ENCODE results near the gene RNF121. TPM values are rescaled to one million over a fixed set of nuclear protein-coding genes. Genes with fewer than 3 reads are reported as not detected.

Gene RNF121
- total and polyA plus RNA-seq, 2 of the 13 experiments (the other 11 are each of a cell fraction or from before 2014, with no cell fraction given): 28.6 to 44.3 TPM

DNA sequence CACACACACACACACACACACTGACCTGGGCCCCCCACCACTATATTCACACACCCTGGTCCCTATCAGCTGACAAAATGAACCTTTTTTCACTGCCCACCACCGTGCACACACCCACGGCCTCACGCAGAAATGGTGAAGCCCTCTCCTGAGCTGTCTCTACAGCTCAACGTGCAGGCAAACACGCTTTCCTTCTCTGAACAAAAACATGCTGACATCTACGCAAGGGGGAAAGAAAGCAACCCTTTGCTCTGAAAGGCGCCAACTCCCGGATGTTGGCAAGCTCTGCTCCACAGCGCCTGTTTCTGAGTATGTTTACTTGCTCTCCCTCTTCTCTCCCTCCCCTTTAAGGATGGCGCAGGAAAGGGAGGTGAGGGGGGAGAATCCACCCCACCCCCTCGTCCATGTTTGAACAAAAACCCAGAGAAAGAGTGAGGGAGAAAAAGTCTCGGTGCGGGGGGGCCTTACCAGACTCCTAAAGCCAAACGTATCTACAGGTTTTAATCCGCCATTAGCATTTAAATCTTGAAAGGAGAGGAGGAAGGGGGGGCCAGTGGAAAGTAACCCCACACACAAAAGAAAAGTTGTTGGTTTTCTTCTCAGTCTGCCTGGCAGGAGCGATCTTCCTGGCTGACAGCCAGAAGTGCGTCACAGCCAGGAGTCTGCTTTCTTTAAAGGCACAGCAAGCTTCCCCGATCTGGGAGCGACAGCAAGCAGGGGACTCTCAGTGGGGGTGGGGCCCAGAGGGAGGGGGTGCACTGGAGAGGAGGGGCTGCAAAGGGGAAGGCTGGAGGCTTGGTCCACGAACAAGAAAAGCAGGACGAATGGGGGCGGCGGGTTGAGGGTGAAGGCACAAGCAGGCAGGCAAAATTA, 111.9 kb downstream of the RNF121 start:
- BruUV-seq (replicated peaks): TSS peak; percentile 65
- H3K9ac ChIP-seq (ENCODE audit: insufficient read depth, low read depth, low read length): peak overlapping the region; percentile 76
- intact Hi-C loops (cut with micrococcal nuclease; ENCODE audit: unreplicated experiment) (loop anchor here (1.0 kb wide), 1 partner anchor 40 kb away; the partner anchor contains the start of genes LRRC51 and NUMA1), in situ Hi-C loops (cut with HindIII; ENCODE audit: extremely low pct_ligation_motif_present, low pct_unique_long_range_greater_than_20kb) (no loop called here)
- H3K4me2 ChIP-seq (ENCODE audit: low read depth, low read length): peak overlapping the region; percentile 97
- ATAC-seq (peak; percentile 85), DNase-seq (ENCODE audit: low spot score) (peak; percentile 88), FAIRE-seq (peak; percentile 90)
- peak overlapping the region; percentile 35 for H2AFZ ChIP-seq (ENCODE audit: low read length)
- H4K20me1 ChIP-seq (ENCODE audit: insufficient read depth, low read length): no peaks in the 10 kb centered on the region
- peaks cover 0 to 2% of the 10 kb centered on the region in 2 experiments; a peak in 3 of 5 replicates for H3K36me3 ChIP-seq (replicated peaks in 1 of 2; ENCODE audit: control insufficient read depth in 1 of 2, insufficient read depth in 2 of 2, low read length in 2 of 2)
- H3K4me1 ChIP-seq (ENCODE audit: insufficient read depth, low read length): peaks cover 54% of the 10 kb centered on the region
- under 1% methylated on average over 23 of the region's 23 CpGs for WGBS (ENCODE audit: low lambda C conversion rate)
- POLR2A ChIA-PET: interaction anchor here (0.6 to 4.1 kb wide), 22 partner anchors 8 to 381 kb away, joined by 3 to 37 read pairs (median 6); partner anchors contain the start of genes ANAPC15, LAMTOR1, LRRC51 and RNF121
- H3K79me2 ChIP-seq (ENCODE audit: insufficient read depth, low read length): peaks cover 61% of the 10 kb centered on the region
- H3K27me3 ChIP-seq (ENCODE audit: control insufficient read depth in 1 of 2, insufficient read depth in 2 of 2, low read length in 2 of 2): no peaks in the 10 kb centered on the region; a peak in 1 of 5 replicates
- CTCF ChIA-PET (ENCODE audit: low intra/inter-chr PET ratio, low total read pairs): interaction anchor here (0.8 kb wide), 1 partner anchor 16 kb away, joined by 3 read pairs; no protein-coding TSS in a partner anchor
- peak overlapping the region; percentile 56 to 77 (median 62) for H3K4me3 ChIP-seq (replicated peaks in 1 of 3; ENCODE audit: insufficient read depth in 1 of 3, low read depth in 2 of 3, low read length in 3 of 3)
- peak overlapping the region; percentile 86 for H3K27ac ChIP-seq (ENCODE audit: extremely low read length, insufficient read depth, low read length)
- H3K9me3 ChIP-seq (ENCODE audit: low read length): no peaks in the 10 kb centered on the region
- TF ChIP-seq NR2F2 (IDR thresholded peaks at IDR 0.05; ENCODE audit: borderline replicate concordance, low read depth): no peak
- TF ChIP-seq ZBTB38 (CRISPR knock-in tag; IDR thresholded peaks at IDR 0.05): no peak
- no peak for TF ChIP-seq SOX13 (IDR thresholded peaks at IDR 0.05)
- peak in 1 of 2 experiments; percentile 28; a peak in 1 of 4 replicates for TF ChIP-seq SOX13 (CRISPR knock-in tag; conservative IDR thresholded peaks at IDR 0.05 in 1 of 2, IDR thresholded peaks at IDR 0.05 in 1 of 2)
- TF ChIP-seq KDM5A (IDR thresholded peaks at IDR 0.05; ENCODE audit: borderline replicate concordance, low read length): peak; percentile 63; the same call in 1 of the 2 replicates
- no peak for TF ChIP-seq RBM39 (IDR thresholded peaks at IDR 0.05; ENCODE audit: low read depth, low read length, poor library complexity, severe bottlenecking)
- TF ChIP-seq NFKBIZ (CRISPR knock-in tag; IDR thresholded peaks at IDR 0.05): no peak
- TF ChIP-seq ZNF382 (CRISPR knock-in tag; IDR thresholded peaks at IDR 0.05; ENCODE audit: borderline replicate concordance): no peak
- peak; percentile 50 for TF ChIP-seq ASH2L (IDR thresholded peaks at IDR 0.05; ENCODE audit: insufficient read length, low read depth, low read length)
- TF ChIP-seq NFATC3 (CRISPR knock-in tag; IDR thresholded peaks at IDR 0.05): no peak
- TF ChIP-seq, protein P1, sequence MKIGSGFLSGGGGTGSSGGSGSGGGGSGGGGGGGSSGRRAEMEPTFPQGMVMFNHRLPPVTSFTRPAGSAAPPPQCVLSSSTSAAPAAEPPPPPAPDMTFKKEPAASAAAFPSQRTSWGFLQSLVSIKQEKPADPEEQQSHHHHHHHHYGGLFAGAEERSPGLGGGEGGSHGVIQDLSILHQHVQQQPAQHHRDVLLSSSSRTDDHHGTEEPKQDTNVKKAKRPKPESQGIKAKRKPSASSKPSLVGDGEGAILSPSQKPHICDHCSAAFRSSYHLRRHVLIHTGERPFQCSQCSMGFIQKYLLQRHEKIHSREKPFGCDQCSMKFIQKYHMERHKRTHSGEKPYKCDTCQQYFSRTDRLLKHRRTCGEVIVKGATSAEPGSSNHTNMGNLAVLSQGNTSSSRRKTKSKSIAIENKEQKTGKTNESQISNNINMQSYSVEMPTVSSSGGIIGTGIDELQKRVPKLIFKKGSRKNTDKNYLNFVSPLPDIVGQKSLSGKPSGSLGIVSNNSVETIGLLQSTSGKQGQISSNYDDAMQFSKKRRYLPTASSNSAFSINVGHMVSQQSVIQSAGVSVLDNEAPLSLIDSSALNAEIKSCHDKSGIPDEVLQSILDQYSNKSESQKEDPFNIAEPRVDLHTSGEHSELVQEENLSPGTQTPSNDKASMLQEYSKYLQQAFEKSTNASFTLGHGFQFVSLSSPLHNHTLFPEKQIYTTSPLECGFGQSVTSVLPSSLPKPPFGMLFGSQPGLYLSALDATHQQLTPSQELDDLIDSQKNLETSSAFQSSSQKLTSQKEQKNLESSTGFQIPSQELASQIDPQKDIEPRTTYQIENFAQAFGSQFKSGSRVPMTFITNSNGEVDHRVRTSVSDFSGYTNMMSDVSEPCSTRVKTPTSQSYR (CRISPR knock-in tag; IDR thresholded peaks at IDR 0.05; ENCODE audit: borderline replicate concordance): peak; percentile 53; the same call in 1 of the 2 replicates
- TF ChIP-seq SMARCC2 (IDR thresholded peaks at IDR 0.05): no peak
- TF ChIP-seq, protein P2, sequence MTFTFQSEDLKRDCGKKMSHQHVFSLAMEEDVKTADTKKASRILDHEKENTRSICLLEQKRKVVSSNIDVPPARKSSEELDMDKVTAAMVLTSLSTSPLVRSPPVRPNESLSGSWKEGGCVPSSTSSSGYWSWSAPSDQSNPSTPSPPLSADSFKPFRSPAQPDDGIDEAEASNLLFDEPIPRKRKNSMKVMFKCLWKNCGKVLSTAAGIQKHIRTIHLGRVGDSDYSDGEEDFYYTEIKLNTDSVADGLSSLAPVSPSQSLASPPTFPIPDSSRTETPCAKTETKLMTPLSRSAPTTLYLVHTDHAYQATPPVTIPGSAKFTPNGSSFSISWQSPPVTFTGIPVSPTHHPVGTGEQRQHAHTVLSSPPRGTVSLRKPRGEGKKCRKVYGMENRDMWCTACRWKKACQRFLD (CRISPR knock-in tag; IDR thresholded peaks at IDR 0.05; ENCODE audit: borderline replicate concordance): no peak
- 0 out of 2 replicates have a peak, but pooled peaks have one; percentile 20 for TF ChIP-seq RCOR2 (CRISPR knock-in tag; IDR thresholded peaks at IDR 0.05)
- TF ChIP-seq ZNF567 (CRISPR knock-in tag; IDR thresholded peaks at IDR 0.05; ENCODE audit: borderline replicate concordance): no peak
- TF ChIP-seq NAIF1 (CRISPR knock-in tag; IDR thresholded peaks at IDR 0.05; ENCODE audit: borderline replicate concordance): peak; percentile 48; the same call in 1 of the 2 replicates
- TF ChIP-seq, protein P3, sequence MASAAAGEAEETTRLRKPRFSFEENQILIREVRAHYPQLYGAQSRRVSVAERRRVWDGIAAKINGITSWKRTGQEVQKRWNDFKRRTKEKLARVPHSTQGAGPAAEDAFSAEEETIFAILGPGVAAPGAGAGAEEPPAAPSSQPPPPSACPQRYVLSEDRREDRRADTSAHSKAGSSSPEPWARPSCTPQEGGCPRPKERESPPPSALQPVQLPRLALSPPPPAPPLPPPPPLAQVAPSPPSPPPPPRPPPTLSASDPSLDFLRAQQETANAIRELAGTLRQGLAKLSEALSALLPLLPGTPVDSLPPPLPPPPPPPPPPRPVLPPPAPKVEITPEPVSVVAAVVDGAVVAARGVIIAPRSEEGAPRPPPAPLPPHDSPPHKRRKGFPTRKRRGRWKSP (CRISPR knock-in tag; IDR thresholded peaks at IDR 0.05): peak; percentile 20

Data from HepG2 (cell line).